Activated CD8-positive, alpha-beta T cell treated with anti-CD3 and anti-CD28 coated beads, Interleukin-2, amount 10 ng/mL, durations not matched to agents 7 days and 5 days (primary cell): ENCODE results near the gene CCDC68. TPM values are rescaled to one million over a fixed set of nuclear protein-coding genes. Genes with fewer than 3 reads are reported as not detected.
"Not testable (repeated sequence)": the region's sequence is repeated elsewhere in the genome, so short reads cannot be mapped to it uniquely, and the experiment has no call there.

Source experiments
- ATAC-seq: fragments of 150-1000 bp; cut with Tn5 transposase; one replicate; pipeline ENCODE4 v1.10.0; 2021; ENCODE audit warnings: moderate library complexity
- CTCF ChIA-PET: fragments of 350-600 bp; sonication (Branson Sonifier 250); formaldehyde crosslinking; loops from one replicate; lab custom pipeline; 2021; ENCODE audit warnings: antibody characterized with exemption; lab: Charles Lee
- POLR2A ChIA-PET: fragments of 350-600 bp; sonication (Branson Sonifier 250); formaldehyde crosslinking; loops from one replicate; lab custom pipeline; 2021; ENCODE audit warnings: antibody characterized with exemption; lab: Charles Lee
- DNase-seq: peaks from one replicate; pipeline ENCODE4 v3.0.0-alpha.2; 2020
- H3K27ac Mint-ChIP-seq: one replicate; pipeline ENCODE4 v1.8.0; 2021; ENCODE audit warnings: mild to moderate bottlenecking, mixed read lengths
- H3K27me3 Mint-ChIP-seq: one replicate; pipeline ENCODE4 v1.8.0; 2021; ENCODE audit warnings: low read depth, mixed read lengths
- H3K36me3 Mint-ChIP-seq: one replicate; pipeline ENCODE4 v1.8.0; 2021; ENCODE audit warnings: low read depth, mixed read lengths
- H3K4me1 Mint-ChIP-seq: one replicate; pipeline ENCODE4 v1.8.0; 2021; ENCODE audit warnings: low read depth, mixed read lengths
- H3K4me3 Mint-ChIP-seq: one replicate; pipeline ENCODE4 v1.8.0; 2021; ENCODE audit warnings: mild to moderate bottlenecking, mixed read lengths
- H3K9me3 Mint-ChIP-seq: one replicate; pipeline ENCODE4 v1.8.0; 2022; ENCODE audit warnings: mixed read lengths; ENCODE audit not compliant: insufficient read depth
- total RNA-seq, 2 experiments: library from RNA; stranded (reverse); gene quantifications; one replicate each; pipeline ENCODE4 v1.2.3, GENCODE V29; 2021

The CCDC68 gene
- total RNA-seq, 2 experiments from 2014 or later: not detected

DNA sequence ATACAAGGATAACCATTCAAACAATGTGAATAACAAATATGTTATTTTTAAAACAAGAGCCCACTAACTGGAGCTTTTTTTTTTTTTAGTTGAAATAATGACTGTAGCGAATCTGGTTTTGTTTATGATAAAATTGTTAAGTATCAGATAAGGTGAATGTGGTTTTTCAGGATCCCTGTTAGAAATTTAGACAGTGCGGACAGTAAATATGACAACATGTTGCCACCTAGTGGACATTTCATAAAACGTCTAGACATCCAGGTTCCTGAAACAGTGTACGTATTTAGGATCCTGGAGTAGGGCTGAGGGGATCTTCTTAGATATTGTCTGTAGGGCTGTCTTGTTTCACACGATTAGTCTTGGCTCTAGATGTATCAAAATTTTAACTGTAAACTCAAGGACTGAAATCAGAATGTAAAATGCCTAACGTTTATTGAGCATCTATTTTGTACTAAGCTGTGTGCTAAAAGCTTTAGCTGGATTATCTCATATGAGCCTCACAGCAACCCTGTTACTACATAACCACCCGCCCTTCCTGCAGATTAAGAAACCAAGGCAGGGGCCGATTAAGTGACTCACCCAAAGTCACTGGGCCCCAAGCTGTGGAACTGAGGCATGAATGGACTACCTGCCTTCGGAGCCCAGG, 23.9 kb upstream of the CCDC68 start:
- peak; percentile 26 for DNase-seq
- ChIA-PET CTCF (interaction anchor here (0.6 to 2.6 kb wide), 12 partner anchors 11 to 590 kb away, joined by 3 to 17 read pairs (median 5); no protein-coding TSS in a partner anchor), POLR2A (no interaction called here)
- H3K27ac Mint-ChIP-seq: no peak overlapping the region
- no peaks in the 10 kb centered on the region for H3K36me3 Mint-ChIP-seq
- no peaks in the 10 kb centered on the region for H3K4me1 Mint-ChIP-seq
- H3K27me3 Mint-ChIP-seq: peaks cover 4% of the 10 kb centered on the region
- no peak overlapping the region for H3K4me3 Mint-ChIP-seq
- ATAC-seq: no peak
- no peaks in the 10 kb centered on the region for H3K9me3 Mint-ChIP-seq

GRCh38 chr18:54981076-54981475, 21.8 kb upstream of the CCDC68 start:
- no peak overlapping the region for H3K4me3 Mint-ChIP-seq
- H3K4me1 Mint-ChIP-seq: no peaks in the 10 kb centered on the region
- ChIA-PET CTCF (no interaction called here), POLR2A (no interaction called here)
- DNase-seq: no peak
- no peaks in the 10 kb centered on the region for H3K9me3 Mint-ChIP-seq
- H3K36me3 Mint-ChIP-seq: no peaks in the 10 kb centered on the region
- ATAC-seq: no peak
- H3K27ac Mint-ChIP-seq: no peak overlapping the region
- peaks cover 11% of the 10 kb centered on the region for H3K27me3 Mint-ChIP-seq

DNA sequence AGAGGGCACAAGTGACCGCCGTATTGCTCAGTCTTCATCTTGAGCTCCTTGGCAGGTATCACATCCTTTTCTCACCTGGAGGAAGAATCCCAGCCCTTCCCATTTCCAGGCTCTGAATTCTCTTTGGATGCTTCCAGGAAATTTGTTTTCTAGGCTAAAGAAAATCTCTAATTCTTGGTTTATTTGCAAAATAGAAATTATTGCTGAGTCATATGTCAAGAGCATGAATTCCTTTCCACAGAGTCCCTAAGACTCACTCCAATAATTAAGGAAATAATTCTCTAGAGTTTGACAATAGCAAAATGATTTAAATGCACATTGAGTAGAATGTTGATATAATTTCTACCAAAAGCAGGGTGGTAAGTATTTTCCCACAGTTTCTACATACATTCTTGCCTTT, 16.3 kb upstream of the CCDC68 start:
- POLR2A ChIA-PET: no interaction called here
- ATAC-seq (no peak), DNase-seq (no peak)
- no peak overlapping the region for H3K4me3 Mint-ChIP-seq
- H3K4me1 Mint-ChIP-seq: no peaks in the 10 kb centered on the region
- H3K9me3 Mint-ChIP-seq: no peaks in the 10 kb centered on the region
- H3K36me3 Mint-ChIP-seq: no peaks in the 10 kb centered on the region
- peaks cover 10% of the 10 kb centered on the region for H3K27me3 Mint-ChIP-seq
- no peak overlapping the region for H3K27ac Mint-ChIP-seq
- CTCF ChIA-PET: no interaction called here

DNA sequence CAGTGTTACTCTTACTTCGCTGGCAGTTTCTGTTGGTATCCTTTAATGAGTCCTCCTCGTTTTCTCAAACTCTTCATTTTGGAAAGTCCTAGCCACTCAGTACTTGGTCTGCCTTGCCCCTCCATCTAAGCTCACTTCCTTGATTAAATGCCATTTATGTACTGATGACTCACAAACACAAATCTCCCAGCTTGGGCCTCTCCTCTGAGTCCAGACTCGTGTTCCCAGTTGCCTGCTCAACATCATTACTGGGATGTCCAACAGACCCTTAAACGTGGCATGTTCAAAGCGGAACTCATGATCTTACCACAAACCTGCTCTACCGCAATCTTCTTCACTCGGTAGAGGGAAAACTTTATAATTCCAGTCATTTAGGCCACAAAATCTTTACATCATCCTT, 13.8 kb upstream of the CCDC68 start:
- H3K36me3 Mint-ChIP-seq: no peaks in the 10 kb centered on the region
- no peak overlapping the region for H3K4me3 Mint-ChIP-seq
- peaks cover 8% of the 10 kb centered on the region for H3K27me3 Mint-ChIP-seq
- no peaks in the 10 kb centered on the region for H3K4me1 Mint-ChIP-seq
- no peak for DNase-seq
- H3K27ac Mint-ChIP-seq: no peak overlapping the region
- no peak for ATAC-seq
- CTCF ChIA-PET: no interaction called here
- POLR2A ChIA-PET: no interaction called here
- H3K9me3 Mint-ChIP-seq: no peaks in the 10 kb centered on the region

GRCh38 chr18:54968807-54969206, 9.5 kb upstream of the CCDC68 start:
- ChIA-PET POLR2A (no interaction called here), CTCF (no interaction called here)
- Mint-ChIP-seq H3K27me3 (peaks cover 8% of the 10 kb centered on the region), H3K27ac (no peak overlapping the region), H3K9me3 (no peaks in the 10 kb centered on the region), H3K4me1 (no peaks in the 10 kb centered on the region), H3K36me3 (no peaks in the 10 kb centered on the region), H3K4me3 (no peak overlapping the region)
- DNase-seq (no peak), ATAC-seq (no peak)

GRCh38 chr18:54968237-54968636, 9.0 kb upstream of the CCDC68 start:
- H3K36me3 Mint-ChIP-seq, DNase-seq, H3K4me1 Mint-ChIP-seq, POLR2A ChIA-PET, H3K4me3 Mint-ChIP-seq, CTCF ChIA-PET, ATAC-seq, H3K27ac Mint-ChIP-seq, H3K9me3 Mint-ChIP-seq: not testable (repeated sequence)
- H3K27me3 Mint-ChIP-seq: peaks cover 12% of the 10 kb centered on the region

DNA sequence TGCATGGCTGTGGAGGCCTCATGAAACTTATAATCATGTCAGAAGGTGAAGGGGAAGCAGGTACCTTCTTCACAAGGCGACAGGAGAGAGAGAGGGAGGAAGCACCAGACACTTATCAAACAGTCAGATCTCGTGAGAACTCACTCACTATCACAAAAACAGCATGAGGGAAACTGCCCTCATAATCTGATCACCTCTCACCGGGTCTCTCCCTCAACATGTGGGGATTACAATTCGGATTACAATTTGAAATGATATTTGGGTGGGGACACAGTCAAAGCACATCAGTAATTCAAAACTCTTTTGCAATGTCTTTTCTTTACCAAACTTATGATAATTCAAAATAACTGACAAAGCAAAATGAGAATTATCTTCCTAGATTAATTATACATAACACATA, 8.5 kb upstream of the CCDC68 start:
- no peaks in the 10 kb centered on the region for H3K9me3 Mint-ChIP-seq
- H3K27me3 Mint-ChIP-seq: peaks cover 15% of the 10 kb centered on the region
- no peak overlapping the region for H3K4me3 Mint-ChIP-seq
- ChIA-PET POLR2A (no interaction called here), CTCF (no interaction called here)
- no peaks in the 10 kb centered on the region for H3K4me1 Mint-ChIP-seq
- no peaks in the 10 kb centered on the region for H3K36me3 Mint-ChIP-seq
- DNase-seq: no peak
- H3K27ac Mint-ChIP-seq: no peak overlapping the region
- no peak for ATAC-seq

- CTCF ChIA-PET: no interaction called here
- no peak for ATAC-seq
- Mint-ChIP-seq H3K4me3 (no peak overlapping the region), H3K9me3 (no peaks in the 10 kb centered on the region), H3K27me3 (peaks cover 25% of the 10 kb centered on the region), H3K27ac (no peak overlapping the region), H3K4me1 (no peaks in the 10 kb centered on the region), H3K36me3 (no peaks in the 10 kb centered on the region)
- POLR2A ChIA-PET: no interaction called here
- no peak for DNase-seq
Measured at GRCh38 chr18:54964741-54965140, 5.5 kb upstream of the CCDC68 start.

- ChIA-PET CTCF (no interaction called here), POLR2A (no interaction called here)
- Mint-ChIP-seq H3K4me3 (no peak overlapping the region), H3K36me3 (no peaks in the 10 kb centered on the region), H3K4me1 (peaks cover 2% of the 10 kb centered on the region), H3K27ac (no peak overlapping the region), H3K9me3 (no peaks in the 10 kb centered on the region), H3K27me3 (peaks cover 35% of the 10 kb centered on the region)
- DNase-seq: no peak
- ATAC-seq: no peak
Measured at GRCh38 chr18:54962919-54963645, 3.8 kb upstream of the CCDC68 start.

- Mint-ChIP-seq H3K4me1 (peaks cover 2% of the 10 kb centered on the region), H3K36me3 (no peaks in the 10 kb centered on the region), H3K27ac (no peak overlapping the region), H3K9me3 (no peaks in the 10 kb centered on the region), H3K4me3 (no peak overlapping the region), H3K27me3 (peaks cover 44% of the 10 kb centered on the region)
- ChIA-PET POLR2A (no interaction called here), CTCF (no interaction called here)
- ATAC-seq (no peak), DNase-seq (no peak)
Measured at GRCh38 chr18:54961868-54962267, 2.6 kb upstream of the CCDC68 start.

GRCh38 chr18:54961016-54961423, 1.8 kb upstream of the CCDC68 start:
- no peak for ATAC-seq
- POLR2A ChIA-PET: no interaction called here
- Mint-ChIP-seq H3K36me3 (no peaks in the 10 kb centered on the region), H3K4me1 (peaks cover 2% of the 10 kb centered on the region), H3K27me3 (peaks cover 46% of the 10 kb centered on the region), H3K27ac (no peak overlapping the region), H3K4me3 (no peak overlapping the region), H3K9me3 (no peaks in the 10 kb centered on the region)
- CTCF ChIA-PET: no interaction called here
- DNase-seq: no peak

DNA sequence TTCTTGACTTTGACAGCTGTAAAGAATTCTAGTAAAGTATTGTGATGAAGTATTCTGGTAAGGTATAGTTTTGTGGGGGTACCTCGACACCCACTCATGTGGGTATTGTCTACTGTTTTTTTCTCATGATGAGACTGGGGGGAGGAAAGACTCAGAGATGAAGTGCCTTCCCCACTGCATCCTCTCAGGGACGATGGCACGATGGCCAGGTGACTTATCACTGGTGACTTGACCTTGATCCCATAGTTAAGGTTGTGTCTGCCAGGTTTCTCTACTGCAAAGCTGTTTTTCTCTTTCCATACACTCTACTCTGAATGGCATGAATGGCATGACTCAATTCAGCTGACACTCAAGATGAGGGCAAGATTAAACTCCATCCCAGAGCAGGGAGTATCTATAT, 936 bp upstream of the CCDC68 start:
- Mint-ChIP-seq H3K9me3 (no peaks in the 10 kb centered on the region), H3K27ac (no peak overlapping the region), H3K4me3 (no peak overlapping the region), H3K4me1 (peaks cover 2% of the 10 kb centered on the region), H3K27me3 (peaks cover 45% of the 10 kb centered on the region), H3K36me3 (no peaks in the 10 kb centered on the region)
- DNase-seq: no peak
- ChIA-PET CTCF (no interaction called here), POLR2A (no interaction called here)
- ATAC-seq: no peak
